Epithelial cell of esophagus (primary cell): ENCODE data around the gene DPYSL5.
A peak's percentile ranks its signal among the peaks of the same experiment; 100 is the strongest.
"Not testable (repeated sequence)": the region's sequence is repeated elsewhere in the genome, so short reads cannot be mapped to it uniquely, and the experiment has no call there.

ENCODE experiments used
- DNase-seq: peaks from one replicate; pipeline ENCODE4 v3.0.0; 2010; ENCODE audit warnings: low read depth
- H3K4me3 ChIP-seq: 2 replicates; pipeline ENCODE4 v1.5.1; 2011; ENCODE audit warnings: mild to moderate bottlenecking, low read length, control low read depth
- CTCF ChIP-seq: IDR thresholded peaks from 2 replicates; pipeline ENCODE4 v1.5.1; 2011; ENCODE audit warnings: low read depth, mild to moderate bottlenecking, low read length, control low read depth, inconsistent platforms; ENCODE audit not compliant: insufficient read depth; ENCODE audit errors: missing control alignments

The DPYSL5 gene

GRCh38 chr2:26809876-26810577 is 37.9 kb upstream of the DPYSL5 start:
- no peak for DNase-seq
- TF ChIP-seq CTCF, result no peak
- H3K4me3 ChIP-seq, result no peak overlapping the region

- no peak for TF ChIP-seq CTCF
- H3K4me3 ChIP-seq, result no peak overlapping the region
- no peak for DNase-seq
Measured at GRCh38 chr2:26811261-26811660, 36.7 kb upstream of the DPYSL5 start.

DNA sequence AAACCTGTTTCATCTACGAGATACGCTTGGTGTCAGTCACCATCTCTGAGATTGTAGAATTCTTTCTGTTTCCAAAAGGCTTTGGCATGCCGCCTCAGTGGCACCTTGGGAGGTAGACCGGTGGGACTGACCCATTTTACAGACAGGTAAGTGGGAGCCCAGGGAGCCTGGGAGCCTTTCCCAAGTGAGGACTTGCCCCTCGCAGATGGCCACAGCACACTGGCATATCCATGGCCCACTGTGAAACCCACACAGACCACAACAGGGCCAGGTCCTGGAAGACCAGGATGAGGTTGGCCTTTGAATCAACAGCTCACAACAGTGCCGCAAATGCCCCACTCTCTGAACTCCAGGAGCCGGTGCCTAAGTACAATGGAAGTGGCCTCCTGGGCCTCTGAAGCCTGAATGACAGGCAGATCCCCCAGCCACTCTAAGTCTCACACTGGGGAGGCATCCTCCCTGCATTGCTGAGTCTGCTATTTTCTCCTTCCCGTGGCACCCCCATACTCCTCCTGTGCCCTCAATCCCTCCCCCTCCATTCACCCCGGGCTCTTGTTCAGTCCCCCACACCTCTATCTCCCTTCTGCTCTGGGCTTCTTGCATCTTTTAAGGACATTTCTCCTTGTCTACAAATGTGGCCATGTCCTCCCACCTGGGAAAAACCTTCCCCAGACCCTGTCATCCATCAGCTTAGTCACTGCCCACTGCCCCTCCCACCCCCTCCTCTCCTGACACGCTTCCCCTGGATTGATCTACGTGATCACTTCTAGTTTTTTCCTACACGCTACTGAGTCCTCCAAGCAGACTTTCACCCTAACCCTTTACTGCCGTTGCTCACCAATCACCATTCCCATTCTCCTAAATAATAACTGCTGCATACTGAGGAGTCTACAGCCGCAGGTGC is 35.9 kb upstream of the DPYSL5 start:
- no peak overlapping the region for H3K4me3 ChIP-seq
- no peak for TF ChIP-seq CTCF
- no peak for DNase-seq

- no peak for TF ChIP-seq CTCF
- DNase-seq, result no peak
- H3K4me3 ChIP-seq, result no peak overlapping the region
Measured at GRCh38 chr2:26812731-26813130, 35.2 kb upstream of the DPYSL5 start.

- H3K4me3 ChIP-seq, DNase-seq: not testable (repeated sequence)
Measured at GRCh38 chr2:26814072-26814765, 33.7 kb upstream of the DPYSL5 start.

GRCh38 chr2:26816893-26817292 is 31.0 kb upstream of the DPYSL5 start:
- DNase-seq, result peak; percentile 6
- no peak overlapping the region for H3K4me3 ChIP-seq
- TF ChIP-seq CTCF, result no peak

DNA sequence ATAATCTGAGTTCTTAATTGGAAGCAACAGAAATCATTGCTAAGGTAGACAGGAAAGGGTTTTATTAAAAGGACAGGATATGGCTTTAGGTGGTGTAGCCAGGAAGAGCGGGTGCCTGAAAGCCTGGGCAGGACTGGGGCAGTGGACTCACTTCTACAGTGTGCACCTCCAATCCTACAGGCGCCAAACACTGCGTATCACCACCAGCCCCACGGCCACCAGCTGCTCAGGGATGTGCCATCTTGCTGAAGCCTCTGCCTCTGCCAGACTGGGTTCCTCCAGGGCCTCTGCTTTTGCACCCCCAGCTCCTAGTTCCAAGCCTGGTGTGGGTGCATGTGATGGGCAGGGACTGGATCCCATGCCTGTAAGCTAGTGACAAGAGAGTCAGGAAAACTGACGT is 29.7 kb upstream of the DPYSL5 start:
- DNase-seq, result no peak
- no peak overlapping the region for H3K4me3 ChIP-seq
- TF ChIP-seq CTCF, result no peak
